K562 (cell line): ENCODE results near the gene CMTM5. TPM values are rescaled to one million over a fixed set of nuclear protein-coding genes. Genes with fewer than 3 reads are reported as not detected.

Experiments
- ATAC-seq: fragments of 200-7000 bp; cut with Tn5 transposase; 3 replicates; pipeline ENCODE4 v1.9.1; 2020; ENCODE audit warnings: moderate library complexity
- BruUV-seq: library from RNA; stranded (reverse); fragments of 400-500 nt; replicated peaks from 2 replicates; lab custom pipeline; 2021; lab: Mats Ljungman, UMichigan
- CTCF ChIA-PET: fragments of 300-600 bp; formaldehyde crosslinking; extraction: SDS; loops from one replicate; lab custom pipeline; 2021; ENCODE audit warnings: low intra/inter-chr PET ratio; lab: Yijun Ruan, JAX
- POLR2A ChIA-PET: fragments of 300-600, 350-650 bp; sonication (Branson Sonifier 250); formaldehyde crosslinking; extraction: SDS; loops from one replicate; lab custom pipeline; 2021; ENCODE audit warnings: antibody characterized with exemption, inconsistent platforms; lab: Yijun Ruan, JAX
- DNase-seq, 4 experiments: peaks; one replicate each; pipeline versions ENCODE4 v3.0.0 to v3.0.0-alpha.2; 2011 to 2018; ENCODE audit warnings: low spot score in 3 of 4, mixed read lengths in 3 of 4; ENCODE audit errors: extremely low read depth in 1 of 4
- FAIRE-seq: peaks from 2 replicates; lab custom pipeline; 2011; peaks lifted over from hg19 to GRCh38; lab: Jason Lieb, UNC
- H2AFZ ChIP-seq: 2 replicates; pipeline ENCODE4 v1.6.0; 2011; ENCODE audit warnings: low read depth, low read length, control low read depth, inconsistent platforms
- H3K27ac ChIP-seq: fragments of 200-600 bp; 3 replicates; pipeline ENCODE4 v1.8.0; 2011; ENCODE audit warnings: low read depth, mild to moderate bottlenecking, control low read depth, inconsistent platforms, low read length, moderate library complexity, mixed read lengths; ENCODE audit errors: extremely low read depth
- H3K27me3 ChIP-seq, 2 experiments: fragments of 300-600 bp in 1 of 2; 2 replicates in 1 of 2; 3 replicates in 1 of 2; pipeline versions ENCODE4 v1.6.0 to v1.8.0; 2011; ENCODE audit warnings: inconsistent platforms in 2 of 2, low read length in 2 of 2, mild to moderate bottlenecking in 1 of 2, mixed read lengths in 1 of 2, moderate library complexity in 1 of 2; ENCODE audit not compliant: control insufficient read depth in 2 of 2, insufficient read depth in 2 of 2
- H3K36me3 ChIP-seq: fragments of 300-600 bp; 3 replicates; pipeline ENCODE4 v1.8.0; 2011; ENCODE audit warnings: mild to moderate bottlenecking, low read length, inconsistent platforms; ENCODE audit not compliant: control insufficient read depth, insufficient read depth
- H3K4me1 ChIP-seq, 2 experiments: fragments of 200-600 bp in 1 of 2; replicated peaks in 1 of 2; 2 replicates in 1 of 2; 3 replicates in 1 of 2; pipeline versions ENCODE4 v1.5.1 to v1.8.0; 2011; ENCODE audit warnings: inconsistent platforms in 2 of 2, low read length in 2 of 2, mild to moderate bottlenecking in 1 of 2, mixed read lengths in 1 of 2, moderate library complexity in 1 of 2; ENCODE audit not compliant: control insufficient read depth in 2 of 2, insufficient read depth in 2 of 2
- H3K4me2 ChIP-seq: 2 replicates; pipeline ENCODE4 v1.6.1; 2011; ENCODE audit warnings: low read length, control low read depth, inconsistent platforms, mixed read lengths; ENCODE audit not compliant: insufficient read depth
- H3K4me3 ChIP-seq: fragments of 200-600 bp; sonication (generic), shearing (Covaris generic); 2 replicates; pipeline ENCODE4 v1.5.1; 2016; ENCODE audit warnings: control low read depth, inconsistent platforms
- H3K79me2 ChIP-seq: fragments of 200-600 bp; 3 replicates; pipeline ENCODE4 v1.8.0; 2011; ENCODE audit warnings: low read length, inconsistent platforms; ENCODE audit not compliant: control insufficient read depth, insufficient read depth
- H3K9ac ChIP-seq, 2 experiments: 2 replicates each; pipeline versions ENCODE4 v1.6.0 to v1.6.1; 2011; ENCODE audit warnings: low read depth in 2 of 2, low read length in 2 of 2, control low read depth in 1 of 2, inconsistent platforms in 1 of 2, mild to moderate bottlenecking in 1 of 2, mixed read lengths in 1 of 2; ENCODE audit not compliant: insufficient read depth in 1 of 2
- H3K9me1 ChIP-seq: one replicate; pipeline ENCODE4 v1.6.0; 2011; ENCODE audit warnings: inconsistent platforms, mild to moderate bottlenecking, low read length, moderate library complexity; ENCODE audit not compliant: control insufficient read depth, insufficient read depth
- H3K9me3 ChIP-seq: replicated peaks from 2 replicates; pipeline ENCODE4 v1.5.1; 2011; ENCODE audit warnings: low read depth, low read length, inconsistent platforms; ENCODE audit not compliant: control insufficient read depth, insufficient read depth
- H4K20me1 ChIP-seq: replicated peaks from 2 replicates; pipeline ENCODE4 v1.6.1; 2011; ENCODE audit warnings: low read length, inconsistent platforms, mixed read lengths; ENCODE audit not compliant: control insufficient read depth, insufficient read depth
- CBX8 ChIP-seq: fragments of 200-600 bp; sonication (generic); IDR thresholded peaks from 2 replicates; pipeline ENCODE4 v1.6.1; 2012; ENCODE audit warnings: borderline replicate concordance, mixed run types, low read depth, mild to moderate bottlenecking, moderate library complexity, mixed read lengths, low read length, control low read depth, inconsistent platforms; ENCODE audit not compliant: poor library complexity, severe bottlenecking; ENCODE audit errors: extremely low read depth
- KDM5B ChIP-seq: fragments of 200-600 bp; sonication (generic); IDR thresholded peaks from 2 replicates; pipeline ENCODE4 v1.6.1; 2012; ENCODE audit warnings: low read depth, mild to moderate bottlenecking, moderate library complexity, low read length, control low read depth, inconsistent platforms; ENCODE audit not compliant: insufficient replicate concordance
- ZFPM2 ChIP-seq: fragments of 250-450 bp; sonication (Bioruptor Pico); IDR thresholded peaks from 2 replicates; pipeline ENCODE4 v1.5.1; 2022; ENCODE audit warnings: mild to moderate bottlenecking
- ZNF586 ChIP-seq: fragments of 450-650 bp; formaldehyde crosslinking; conservative IDR thresholded peaks from 2 replicates; pipeline ENCODE4 v1.4.0; 2020; ENCODE audit warnings: mild to moderate bottlenecking, moderate library complexity
- WGBS: fragments of 100-300 bp; shearing (Covaris generic); methylation state at CpG from one replicate; pipeline ENCODE4 v1.1.6; 2016; ENCODE audit warnings: low coverage, mixed read lengths; ENCODE audit not compliant: insufficient coverage; ENCODE audit errors: missing lambda C conversion rate; 5-methylcytosine and 5-hydroxymethylcytosine counted together
- in situ Hi-C: fragments of 300-500 bp; cut with MboI; formaldehyde crosslinking; loops from 4 replicates; pipeline ENCODE4 v1.15.0; 2018; ENCODE audit warnings: inconsistent platforms, mixed read lengths
- intact Hi-C: fragments of 100-400 bp; cut with micrococcal nuclease; formaldehyde crosslinking; loops from 2 replicates; pipeline ENCODE4 v1.14.2; 2022
- polyA plus RNA-seq, 8 experiments: library from polyadenylated mRNA; depleted of rRNA in 4 of 8; stranded (reverse) in 5 of 8; unstranded in 3 of 8; fragments of >200 nt; fragmentation: Nextera tagmentation in 2 of 8; fragmentation: Illumina TruSeq in 1 of 8; extraction: Ambion mirVana in 2 of 8; extraction: Trizol in 1 of 8; gene quantifications; 2 replicates each; pipeline versions ENCODE4 v1.2.1 to v1.2.3, GENCODE V29; 2011 to 2014; ENCODE audit warnings: inconsistent platforms in 1 of 8, missing spikeins in 1 of 8
- total RNA-seq, 7 experiments: library from RNA; depleted of rRNA in 6 of 7; stranded (reverse); fragments of >200 nt in 6 of 7; fragmentation: Illumina TruSeq in 2 of 7; extraction: Trizol in 2 of 7; gene quantifications; 2 replicates each; pipeline versions ENCODE4 v1.2.1 to v1.2.3, GENCODE V29; 2011 to 2021; ENCODE audit warnings: low replicate concordance in 1 of 7
- TF ChIP-seq, protein P1 (sequence below): sonication (generic); formaldehyde crosslinking; IDR thresholded peaks from 2 replicates; pipeline ENCODE4 v1.8.0; 2023; ENCODE audit warnings: missing genetic modification reagents, mild to moderate bottlenecking, borderline replicate concordance
- TF ChIP-seq, protein P2 (sequence below): fragments of 450-650 bp; IDR thresholded peaks from 2 replicates; pipeline ENCODE4 v1.6.1; 2017; ENCODE audit warnings: antibody characterized with exemption, mild to moderate bottlenecking
- TF ChIP-seq, protein P3 (sequence below): fragments of 250-450 bp; sonication (Bioruptor Pico); IDR thresholded peaks from 2 replicates; pipeline ENCODE4 v1.8.0; 2022; ENCODE audit warnings: inconsistent platforms, mild to moderate bottlenecking, moderate library complexity, borderline replicate concordance

Gene CMTM5
- total and polyA plus RNA-seq, 9 of the 15 experiments (the other 6 are each of a cell fraction or from before 2014, with no cell fraction given), result 0.21 TPM; not detected in 8

DNA sequence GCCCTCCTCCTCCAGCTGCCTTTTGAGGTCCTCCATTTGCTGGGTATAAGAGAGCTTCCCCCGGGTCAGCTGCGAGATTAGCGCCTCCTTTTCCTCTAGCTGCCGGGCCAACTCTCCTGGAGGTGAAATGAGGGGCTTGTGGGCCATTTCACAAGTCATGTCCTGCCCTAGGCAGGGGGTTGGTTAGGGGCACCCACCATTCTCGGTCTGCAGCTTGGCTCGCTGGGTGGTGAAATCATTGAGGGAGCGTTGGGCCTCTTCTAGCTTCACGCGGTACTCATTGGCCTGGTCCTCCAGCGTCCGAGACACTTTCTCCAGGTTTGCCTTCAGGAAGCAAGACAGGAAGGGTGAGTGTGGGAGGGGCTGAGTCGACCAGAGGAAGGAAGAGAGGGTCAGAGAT lies 12.6 kb downstream of the CMTM5 start:
- ChIA-PET CTCF (no interaction called here), POLR2A (interaction anchor here (1.0 kb wide), 1 partner anchor 9 kb away, joined by 3 read pairs; no protein-coding TSS in a partner anchor)
- H3K4me3 ChIP-seq, result no peak overlapping the region
- no peaks in the 10 kb centered on the region for H3K36me3 ChIP-seq
- H3K79me2 ChIP-seq, result no peaks in the 10 kb centered on the region
- no TSS peak for BruUV-seq
- in situ Hi-C loops (loop anchor here (10.0 kb wide), 1 partner anchor 125 kb away; no protein-coding TSS in a partner anchor), intact Hi-C loops (no loop called here)
- WGBS, result 0% methylated on average over 6 of the region's 12 CpGs
- H3K27ac ChIP-seq, result no peak overlapping the region
- H2AFZ ChIP-seq, result no peak overlapping the region
- no peak overlapping the region for H3K4me2 ChIP-seq
- ATAC-seq, result no peak
- peaks cover 31 to 72% of the 10 kb centered on the region in 2 experiments; a peak in 3 of 5 replicates for H3K27me3 ChIP-seq
- H3K9me1 ChIP-seq, result no peaks in the 10 kb centered on the region
- peaks cover 0 to 7% of the 10 kb centered on the region in 2 experiments; a peak in 2 of 5 replicates for H3K4me1 ChIP-seq
- no peak for DNase-seq
- FAIRE-seq, result no peak
- H4K20me1 ChIP-seq, result no peaks in the 10 kb centered on the region
- no peak overlapping the region for H3K9ac ChIP-seq
- no peaks in the 10 kb centered on the region for H3K9me3 ChIP-seq
- TF ChIP-seq CBX8 (no peak), ZFPM2 (no peak), ZNF586 (no peak), KDM5B (no peak)
- TF ChIP-seq, protein P1, sequence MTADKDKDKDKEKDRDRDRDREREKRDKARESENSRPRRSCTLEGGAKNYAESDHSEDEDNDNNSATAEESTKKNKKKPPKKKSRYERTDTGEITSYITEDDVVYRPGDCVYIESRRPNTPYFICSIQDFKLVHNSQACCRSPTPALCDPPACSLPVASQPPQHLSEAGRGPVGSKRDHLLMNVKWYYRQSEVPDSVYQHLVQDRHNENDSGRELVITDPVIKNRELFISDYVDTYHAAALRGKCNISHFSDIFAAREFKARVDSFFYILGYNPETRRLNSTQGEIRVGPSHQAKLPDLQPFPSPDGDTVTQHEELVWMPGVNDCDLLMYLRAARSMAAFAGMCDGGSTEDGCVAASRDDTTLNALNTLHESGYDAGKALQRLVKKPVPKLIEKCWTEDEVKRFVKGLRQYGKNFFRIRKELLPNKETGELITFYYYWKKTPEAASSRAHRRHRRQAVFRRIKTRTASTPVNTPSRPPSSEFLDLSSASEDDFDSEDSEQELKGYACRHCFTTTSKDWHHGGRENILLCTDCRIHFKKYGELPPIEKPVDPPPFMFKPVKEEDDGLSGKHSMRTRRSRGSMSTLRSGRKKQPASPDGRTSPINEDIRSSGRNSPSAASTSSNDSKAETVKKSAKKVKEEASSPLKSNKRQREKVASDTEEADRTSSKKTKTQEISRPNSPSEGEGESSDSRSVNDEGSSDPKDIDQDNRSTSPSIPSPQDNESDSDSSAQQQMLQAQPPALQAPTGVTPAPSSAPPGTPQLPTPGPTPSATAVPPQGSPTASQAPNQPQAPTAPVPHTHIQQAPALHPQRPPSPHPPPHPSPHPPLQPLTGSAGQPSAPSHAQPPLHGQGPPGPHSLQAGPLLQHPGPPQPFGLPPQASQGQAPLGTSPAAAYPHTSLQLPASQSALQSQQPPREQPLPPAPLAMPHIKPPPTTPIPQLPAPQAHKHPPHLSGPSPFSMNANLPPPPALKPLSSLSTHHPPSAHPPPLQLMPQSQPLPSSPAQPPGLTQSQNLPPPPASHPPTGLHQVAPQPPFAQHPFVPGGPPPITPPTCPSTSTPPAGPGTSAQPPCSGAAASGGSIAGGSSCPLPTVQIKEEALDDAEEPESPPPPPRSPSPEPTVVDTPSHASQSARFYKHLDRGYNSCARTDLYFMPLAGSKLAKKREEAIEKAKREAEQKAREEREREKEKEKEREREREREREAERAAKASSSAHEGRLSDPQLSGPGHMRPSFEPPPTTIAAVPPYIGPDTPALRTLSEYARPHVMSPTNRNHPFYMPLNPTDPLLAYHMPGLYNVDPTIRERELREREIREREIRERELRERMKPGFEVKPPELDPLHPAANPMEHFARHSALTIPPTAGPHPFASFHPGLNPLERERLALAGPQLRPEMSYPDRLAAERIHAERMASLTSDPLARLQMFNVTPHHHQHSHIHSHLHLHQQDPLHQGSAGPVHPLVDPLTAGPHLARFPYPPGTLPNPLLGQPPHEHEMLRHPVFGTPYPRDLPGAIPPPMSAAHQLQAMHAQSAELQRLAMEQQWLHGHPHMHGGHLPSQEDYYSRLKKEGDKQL (CRISPR knock-in tag), result no peak
- TF ChIP-seq, protein P2, sequence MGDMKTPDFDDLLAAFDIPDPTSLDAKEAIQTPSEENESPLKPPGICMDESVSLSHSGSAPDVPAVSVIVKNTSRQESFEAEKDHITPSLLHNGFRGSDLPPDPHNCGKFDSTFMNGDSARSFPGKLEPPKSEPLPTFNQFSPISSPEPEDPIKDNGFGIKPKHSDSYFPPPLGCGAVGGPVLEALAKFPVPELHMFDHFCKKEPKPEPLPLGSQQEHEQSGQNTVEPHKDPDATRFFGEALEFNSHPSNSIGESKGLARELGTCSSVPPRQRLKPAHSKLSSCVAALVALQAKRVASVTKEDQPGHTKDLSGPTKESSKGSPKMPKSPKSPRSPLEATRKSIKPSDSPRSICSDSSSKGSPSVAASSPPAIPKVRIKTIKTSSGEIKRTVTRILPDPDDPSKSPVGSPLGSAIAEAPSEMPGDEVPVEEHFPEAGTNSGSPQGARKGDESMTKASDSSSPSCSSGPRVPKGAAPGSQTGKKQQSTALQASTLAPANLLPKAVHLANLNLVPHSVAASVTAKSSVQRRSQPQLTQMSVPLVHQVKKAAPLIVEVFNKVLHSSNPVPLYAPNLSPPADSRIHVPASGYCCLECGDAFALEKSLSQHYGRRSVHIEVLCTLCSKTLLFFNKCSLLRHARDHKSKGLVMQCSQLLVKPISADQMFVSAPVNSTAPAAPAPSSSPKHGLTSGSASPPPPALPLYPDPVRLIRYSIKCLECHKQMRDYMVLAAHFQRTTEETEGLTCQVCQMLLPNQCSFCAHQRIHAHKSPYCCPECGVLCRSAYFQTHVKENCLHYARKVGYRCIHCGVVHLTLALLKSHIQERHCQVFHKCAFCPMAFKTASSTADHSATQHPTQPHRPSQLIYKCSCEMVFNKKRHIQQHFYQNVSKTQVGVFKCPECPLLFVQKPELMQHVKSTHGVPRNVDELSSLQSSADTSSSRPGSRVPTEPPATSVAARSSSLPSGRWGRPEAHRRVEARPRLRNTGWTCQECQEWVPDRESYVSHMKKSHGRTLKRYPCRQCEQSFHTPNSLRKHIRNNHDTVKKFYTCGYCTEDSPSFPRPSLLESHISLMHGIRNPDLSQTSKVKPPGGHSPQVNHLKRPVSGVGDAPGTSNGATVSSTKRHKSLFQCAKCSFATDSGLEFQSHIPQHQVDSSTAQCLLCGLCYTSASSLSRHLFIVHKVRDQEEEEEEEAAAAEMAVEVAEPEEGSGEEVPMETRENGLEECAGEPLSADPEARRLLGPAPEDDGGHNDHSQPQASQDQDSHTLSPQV, result no peak
- TF ChIP-seq, protein P3, sequence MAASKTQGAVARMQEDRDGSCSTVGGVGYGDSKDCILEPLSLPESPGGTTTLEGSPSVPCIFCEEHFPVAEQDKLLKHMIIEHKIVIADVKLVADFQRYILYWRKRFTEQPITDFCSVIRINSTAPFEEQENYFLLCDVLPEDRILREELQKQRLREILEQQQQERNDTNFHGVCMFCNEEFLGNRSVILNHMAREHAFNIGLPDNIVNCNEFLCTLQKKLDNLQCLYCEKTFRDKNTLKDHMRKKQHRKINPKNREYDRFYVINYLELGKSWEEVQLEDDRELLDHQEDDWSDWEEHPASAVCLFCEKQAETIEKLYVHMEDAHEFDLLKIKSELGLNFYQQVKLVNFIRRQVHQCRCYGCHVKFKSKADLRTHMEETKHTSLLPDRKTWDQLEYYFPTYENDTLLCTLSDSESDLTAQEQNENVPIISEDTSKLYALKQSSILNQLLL (CRISPR knock-in tag), result no peak
